Endometrial microvascular endothelial cells (primary cell): ENCODE data around the gene SLC15A3. TPM values are rescaled to one million over a fixed set of nuclear protein-coding genes. Genes with fewer than 3 reads are reported as not detected.
"Not testable (repeated sequence)": the region's sequence is repeated elsewhere in the genome, so short reads cannot be mapped to it uniquely, and the experiment has no call there.

Experiments used
- in situ Hi-C: cut with HindIII; loops from 2 replicates; pipeline ENCODE4 v1.10.0; 2017; ENCODE audit warnings: low sequenced_read_pairs, low pct_unique_long_range_greater_than_20kb; ENCODE audit errors: inconsistent ontology term
- total RNA-seq: library from RNA; depleted of rRNA; stranded (reverse); fragments of >200 nt; gene quantifications from one replicate; pipeline ENCODE4 v1.2.3, GENCODE V29; 2015; ENCODE audit errors: inconsistent ontology term

SLC15A3 gene
- total RNA-seq, 1 donor from 2014 or later: 8.2 TPM

GRCh38 chr11:60978546-60979380, 26.8 kb upstream of the SLC15A3 start:
- in situ Hi-C loops: no loop called here

DNA sequence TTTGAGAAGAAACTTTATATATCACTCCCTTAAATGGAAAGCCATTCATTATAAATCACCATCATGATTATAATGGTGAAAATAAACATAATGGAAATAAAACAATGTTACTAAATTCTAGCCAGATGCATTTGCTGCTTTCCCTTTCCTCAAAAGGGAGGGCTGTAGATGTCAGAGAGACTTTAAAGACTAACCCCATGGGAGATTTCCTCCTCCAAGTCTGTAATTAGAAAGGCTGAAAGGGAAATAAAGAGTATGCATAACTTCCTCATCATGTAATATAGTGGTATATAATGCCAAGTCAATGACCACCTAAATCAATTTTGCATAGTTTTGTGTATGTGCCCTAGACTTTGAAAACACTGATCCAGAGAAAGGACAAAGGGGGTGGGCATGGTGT, 25.9 kb upstream of the SLC15A3 start:
- in situ Hi-C loops: no loop called here

DNA sequence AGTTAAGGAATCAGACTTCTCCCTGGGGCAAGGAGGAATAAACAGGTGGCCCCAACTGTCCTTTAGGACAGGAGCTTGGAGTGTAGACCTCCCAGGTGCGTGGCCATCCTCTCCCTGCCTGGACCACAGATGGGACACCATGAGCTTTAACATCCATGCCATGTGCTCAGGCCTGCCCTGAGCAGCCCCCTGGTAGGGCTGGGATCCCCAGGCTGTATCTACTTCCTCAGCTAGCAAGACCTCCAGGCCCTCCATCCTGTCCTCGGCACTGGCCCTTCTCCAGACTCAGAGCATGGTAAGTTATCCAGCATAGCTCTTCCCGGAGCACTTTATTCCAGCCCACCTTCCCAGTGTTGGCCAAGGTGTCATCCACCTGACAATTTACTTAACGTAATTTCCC, 25.2 kb upstream of the SLC15A3 start:
- in situ Hi-C loops: no loop called here

GRCh38 chr11:60974726-60975125, 22.8 kb upstream of the SLC15A3 start:
- in situ Hi-C loops: no loop called here

DNA sequence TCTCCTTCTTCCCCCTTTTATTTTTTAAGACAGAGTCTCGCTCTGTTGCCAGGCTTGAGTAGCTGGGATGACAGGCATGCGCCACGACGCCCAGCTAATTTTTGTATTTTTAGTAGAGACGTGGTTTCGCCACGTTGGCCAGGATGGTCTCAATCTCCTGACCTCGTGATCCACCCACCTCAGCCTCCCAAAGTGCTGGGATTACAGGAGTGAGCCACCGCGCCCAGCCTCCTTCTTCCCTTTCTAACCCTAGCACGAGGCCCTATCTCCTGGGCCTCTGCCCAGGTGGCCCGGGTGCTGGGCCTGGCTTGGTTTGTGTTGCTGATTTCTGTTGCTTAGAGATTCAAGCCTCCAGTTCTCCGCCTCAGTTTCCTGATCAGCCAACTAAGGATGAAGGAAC, 22.3 kb upstream of the SLC15A3 start:
- in situ Hi-C loops: not testable (repeated sequence)

- in situ Hi-C loops: no loop called here
Observed at GRCh38 chr11:60973699-60974098, 21.7 kb upstream of the SLC15A3 start.

DNA sequence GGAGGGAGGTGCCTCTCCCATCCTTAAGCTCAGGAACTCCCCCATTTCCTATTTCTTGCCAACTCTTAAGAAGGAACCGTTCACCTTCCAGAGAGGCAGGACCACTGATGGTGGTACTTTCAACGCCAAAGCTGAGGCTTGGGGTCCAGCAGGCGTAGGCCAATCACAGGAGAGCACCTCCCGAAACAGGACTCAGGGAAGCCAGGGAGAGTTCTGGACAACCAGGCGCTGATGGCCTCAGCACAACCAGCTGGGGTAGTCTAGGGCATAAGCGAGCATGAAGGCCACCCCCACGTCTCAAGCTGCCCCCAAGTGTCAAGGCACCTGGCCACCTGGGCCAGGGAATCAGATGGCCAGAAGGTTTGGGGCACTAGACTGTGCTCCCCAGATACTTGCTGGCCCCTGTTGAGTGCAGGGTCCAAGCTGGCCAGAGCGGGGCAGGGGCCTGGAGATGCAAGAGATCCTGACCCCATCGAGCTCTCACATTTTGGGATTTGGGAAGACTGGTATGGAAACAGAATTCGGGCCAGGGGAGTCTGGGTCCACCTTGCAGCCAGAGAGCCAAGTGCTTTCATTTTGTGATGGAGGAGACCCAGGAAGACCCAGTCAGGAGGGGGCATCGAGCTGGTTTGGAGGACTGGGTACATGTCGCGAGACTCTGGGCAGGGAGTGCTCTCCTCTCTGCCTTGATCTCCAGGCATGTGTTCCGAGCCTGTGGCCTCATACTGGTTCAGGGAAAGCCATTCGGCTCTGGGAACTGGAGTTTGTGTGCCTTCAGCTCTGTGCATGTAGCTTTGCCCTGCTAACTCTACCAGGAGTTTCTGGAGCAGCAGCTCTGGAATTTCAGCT, 20.4 kb upstream of the SLC15A3 start:
- in situ Hi-C loops: no loop called here

- in situ Hi-C loops: no loop called here
Observed at GRCh38 chr11:60971520-60971919, 19.5 kb upstream of the SLC15A3 start, which contains the start of gene CD6. Gene CD6, plus strand, starts transcription at chr11:60971680. Its CDS starts 186 bp downstream, at chr11:60971866.

- in situ Hi-C loops: no loop called here
Observed at GRCh38 chr11:60970890-60971289, 18.9 kb upstream of the SLC15A3 start.

- in situ Hi-C loops: no loop called here
Observed at GRCh38 chr11:60970369-60970774, 18.4 kb upstream of the SLC15A3 start.

DNA sequence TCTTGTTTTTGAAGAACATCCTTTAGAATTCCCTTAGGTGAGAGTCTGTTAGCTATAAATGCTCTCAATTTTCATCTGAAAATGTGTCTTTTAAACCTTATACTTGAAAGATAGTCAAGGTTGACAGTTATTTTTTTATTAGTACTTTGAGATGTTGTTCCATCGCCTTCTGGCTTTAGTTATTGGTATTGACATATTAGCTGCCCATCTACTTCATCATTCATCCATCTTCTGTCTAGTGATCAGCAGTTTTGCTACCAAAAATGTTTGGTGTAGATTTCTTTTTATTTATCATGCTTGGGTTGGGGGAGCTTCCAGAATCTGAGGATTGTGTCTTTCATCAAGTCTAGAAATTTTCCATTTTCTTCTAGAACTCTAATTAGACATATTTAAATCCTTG, 16.2 kb upstream of the SLC15A3 start:
- in situ Hi-C loops: no loop called here

DNA sequence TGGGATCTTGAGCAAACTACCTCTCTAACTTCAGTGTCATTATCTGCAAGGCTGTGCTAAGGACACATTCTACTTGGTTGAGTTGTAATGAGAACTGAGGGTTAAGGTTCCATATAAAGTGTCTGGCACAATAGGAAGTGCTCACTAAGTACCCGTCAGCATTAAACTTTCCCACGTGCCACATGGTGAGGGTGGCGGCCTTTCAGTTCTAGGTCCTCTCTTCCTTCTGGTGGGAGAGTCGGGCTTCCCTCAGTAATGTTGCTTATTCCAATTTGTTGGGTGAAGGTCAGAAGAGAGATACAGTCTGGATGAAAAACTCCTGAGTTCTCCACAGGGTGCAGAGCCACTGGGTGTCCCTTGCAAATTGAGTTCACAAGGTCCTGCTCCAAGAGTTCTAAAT, 14.9 kb upstream of the SLC15A3 start:
- in situ Hi-C loops: no loop called here

DNA sequence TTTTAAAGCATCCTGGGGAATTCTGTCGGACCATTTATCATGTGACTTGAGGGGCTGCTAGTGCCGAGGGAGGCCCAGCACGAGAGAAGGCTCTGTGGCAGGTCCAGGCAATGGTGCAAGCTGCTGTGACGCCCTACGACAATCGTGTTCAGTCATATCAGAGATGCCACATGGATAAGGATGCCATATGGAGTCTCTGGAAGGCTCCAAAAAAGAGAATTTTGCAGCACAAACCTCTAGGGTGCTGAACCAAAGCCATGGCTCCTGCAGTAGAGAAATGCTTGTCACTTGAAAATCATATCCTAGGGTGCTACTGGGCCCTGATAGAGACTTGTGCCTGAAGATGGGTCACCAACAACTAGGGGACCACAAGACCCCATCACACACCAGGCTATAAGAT, 12.8 kb upstream of the SLC15A3 start:
- in situ Hi-C loops: no loop called here

GRCh38 chr11:60960405-60960804, 8.4 kb upstream of the SLC15A3 start:
- in situ Hi-C loops: no loop called here

GRCh38 chr11:60959431-60959830, 7.5 kb upstream of the SLC15A3 start:
- in situ Hi-C loops: no loop called here

- in situ Hi-C loops: no loop called here
Observed at GRCh38 chr11:60957188-60957587, 5.2 kb upstream of the SLC15A3 start.

DNA sequence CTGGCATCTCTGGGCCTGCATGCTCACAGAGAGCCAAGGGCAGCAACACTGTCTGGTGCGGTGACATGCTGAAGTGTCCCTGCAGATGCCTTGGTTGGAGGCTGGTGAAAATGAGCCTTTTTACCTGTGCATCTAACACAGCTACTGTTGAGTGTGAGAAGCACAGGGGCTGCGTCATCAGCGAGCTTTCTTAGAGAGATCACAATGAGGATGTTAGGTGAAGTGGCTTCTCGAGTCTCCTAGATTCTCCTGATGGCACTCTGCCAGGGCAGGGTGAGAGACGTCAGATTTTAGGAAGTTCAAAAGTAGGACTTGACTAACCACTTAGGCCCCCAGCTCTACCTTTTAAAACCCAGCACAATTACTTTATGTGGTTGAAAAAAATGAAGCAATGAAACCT, 3.6 kb upstream of the SLC15A3 start:
- in situ Hi-C loops: no loop called here

DNA sequence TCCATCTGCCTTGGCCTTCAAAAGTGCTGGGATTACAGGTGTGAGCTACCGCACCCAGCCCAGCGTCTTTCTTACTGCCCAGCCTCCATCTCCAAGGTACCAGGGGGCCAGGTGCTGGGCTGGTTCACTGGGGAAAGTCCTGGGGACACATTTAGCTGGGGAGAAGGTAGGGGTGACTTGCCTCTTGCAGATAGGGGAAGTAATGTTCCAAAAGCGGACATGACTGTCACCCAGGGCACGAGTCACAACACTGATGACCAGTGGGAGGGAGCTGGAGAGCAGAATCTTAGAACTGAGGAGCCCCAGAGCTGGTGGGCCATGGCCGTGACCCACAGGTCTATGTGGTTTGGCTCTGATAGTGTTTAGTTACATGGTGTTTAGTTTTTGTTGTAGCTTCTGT, 2.4 kb upstream of the SLC15A3 start:
- in situ Hi-C loops: no loop called here

- in situ Hi-C loops: no loop called here
Observed at GRCh38 chr11:60953781-60954180, 1.8 kb upstream of the SLC15A3 start.

DNA sequence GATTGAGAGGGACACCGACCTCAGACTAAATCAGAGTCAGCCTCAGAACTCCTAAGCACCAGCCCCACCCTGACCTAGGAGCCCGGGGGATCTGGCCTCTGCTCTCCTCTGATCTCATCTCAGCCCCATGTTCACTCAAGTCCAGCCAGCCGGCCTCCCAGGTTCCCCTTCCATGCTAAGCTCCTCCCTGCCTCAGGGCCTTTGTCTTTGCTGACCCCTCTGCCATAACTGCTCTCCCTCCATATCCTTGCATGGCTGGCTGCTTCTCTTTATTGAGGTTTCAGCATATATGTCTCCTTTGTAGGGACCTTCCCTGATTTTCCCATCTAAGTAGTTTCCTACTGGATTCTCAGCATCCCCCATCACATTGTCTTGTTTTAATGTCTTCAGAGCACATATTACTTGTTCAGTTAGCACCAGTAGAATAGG, 780 bp upstream of the SLC15A3 start:
- in situ Hi-C loops: no loop called here
